Vagina (tissue), 2 donors: ENCODE measurements around the gene PKM. TPM values are rescaled to one million over a fixed set of nuclear protein-coding genes. Genes with fewer than 3 reads are reported as not detected.

Experiments used
- DNase-seq, 2 donors: peaks; one replicate each; pipeline ENCODE4 v3.0.0-alpha.2; 2017; ENCODE audit errors: extremely low spot score in 2 of 2
- H3K27ac ChIP-seq: fragments of 200-600 bp; sonication (generic); one replicate; pipeline ENCODE4 v1.5.1; 2019
- H3K27me3 ChIP-seq: fragments of 200-600 bp; sonication (generic); one replicate; pipeline ENCODE4 v1.5.1; 2019
- H3K36me3 ChIP-seq, 2 donors: fragments of 200-600 bp; sonication (generic); one replicate each; pipeline ENCODE4 v1.5.1; 2017 to 2019
- H3K4me1 ChIP-seq: fragments of 200-600 bp; sonication (generic); one replicate; pipeline ENCODE4 v1.5.1; 2019
- H3K4me3 ChIP-seq, 2 donors: fragments of 200-600 bp; sonication (generic); 1 replicate in 1 of 2; 2 replicates in 1 of 2; pipeline ENCODE4 v1.5.1; 2016 to 2019
- H3K9me3 ChIP-seq: fragments of 200-600 bp; sonication (generic); one replicate; pipeline ENCODE4 v1.5.1; 2019
- CTCF ChIP-seq, 3 experiments: fragments of 450-650 bp in 2 of 3; fragments of 200-600 bp in 1 of 3; sonication (generic) in 1 of 3; IDR thresholded peaks; one replicate each; pipeline ENCODE4 v1.5.1; 2017 to 2019; ENCODE audit warnings: antibody characterized with exemption in 3 of 3, mild to moderate bottlenecking in 2 of 3, moderate library complexity in 2 of 3
- POLR2A ChIP-seq, 2 donors: fragments of 450-650 bp; IDR thresholded peaks; one replicate each; pipeline ENCODE4 v1.6.1; 2017; ENCODE audit warnings: antibody characterized with exemption in 2 of 2, mild to moderate bottlenecking in 2 of 2, moderate library complexity in 2 of 2
- POLR2AphosphoS5 ChIP-seq, 2 donors: sonication (generic); formaldehyde crosslinking; IDR thresholded peaks; one replicate each; pipeline ENCODE4 v1.9.0; 2017; ENCODE audit warnings: antibody characterized with exemption in 2 of 2, mild to moderate bottlenecking in 2 of 2, low read depth in 1 of 2; ENCODE audit not compliant: insufficient read depth in 1 of 2
- intact Hi-C: fragments of 100-400 bp; cut with DNase I; formaldehyde crosslinking; loops from one replicate; pipeline ENCODE4 v1.15.1; 2023
- total RNA-seq: library from RNA; depleted of rRNA; stranded (reverse); fragments of >200 nt; gene quantifications from one replicate; pipeline ENCODE4 v1.2.3, GENCODE V29; 2016

PKM gene
- total RNA-seq, 1 donor from 2014 or later = 484 TPM

- TF ChIP-seq POLR2AphosphoS5 (IDR thresholded peaks at IDR 0.05; ENCODE audit: insufficient read depth in 1 of 2, low read depth in 1 of 2) (no peak), CTCF (IDR thresholded peaks at IDR 0.05) (no peak), POLR2A (IDR thresholded peaks at IDR 0.05) (no peak)
- peaks cover 18% of the 10 kb centered on the region for H3K4me1 ChIP-seq
- DNase-seq = no peak
- intact Hi-C loops = loop anchor here (10.0 kb wide), 1 partner anchor 72 kb away; the partner anchor contains the start of gene PARP6
- H3K36me3 ChIP-seq = peaks cover 5 to 80% of the 10 kb centered on the region in 2 donors
- H3K27ac ChIP-seq = peak overlapping the region; percentile 36
- H3K9me3 ChIP-seq = no peaks in the 10 kb centered on the region
- no peaks in the 10 kb centered on the region for H3K27me3 ChIP-seq
- no peak overlapping the region for H3K4me3 ChIP-seq
Observed at GRCh38 chr15:72202302-72202701, 28.7 kb downstream of the PKM start.

GRCh38 chr15:72201391-72201921 lies 29.5 kb downstream of the PKM start:
- TF ChIP-seq POLR2AphosphoS5 (IDR thresholded peaks at IDR 0.05; ENCODE audit: insufficient read depth in 1 of 2, low read depth in 1 of 2) (no peak), CTCF (IDR thresholded peaks at IDR 0.05) (no peak), POLR2A (IDR thresholded peaks at IDR 0.05) (no peak)
- Histone ChIP-seq H3K4me1 (peaks cover 26% of the 10 kb centered on the region), H3K27me3 (no peaks in the 10 kb centered on the region), H3K27ac (no peak overlapping the region), H3K36me3 (peaks cover under 1 to 71% of the 10 kb centered on the region in 2 donors), H3K4me3 (no peak overlapping the region), H3K9me3 (no peaks in the 10 kb centered on the region)
- no peak for DNase-seq
- intact Hi-C loops = loop anchor here (10.0 kb wide), 1 partner anchor 73 kb away; the partner anchor contains the start of gene PARP6

GRCh38 chr15:72200395-72201237 lies 30.4 kb downstream of the PKM start:
- intact Hi-C loops = loop anchor here (10.0 kb wide), 1 partner anchor 74 kb away; the partner anchor contains the start of gene PARP6
- Histone ChIP-seq H3K4me1 (peaks cover 26% of the 10 kb centered on the region), H3K36me3 (peaks cover 0 to 63% of the 10 kb centered on the region in 2 donors), H3K27ac (no peak overlapping the region), H3K4me3 (no peak overlapping the region), H3K9me3 (no peaks in the 10 kb centered on the region), H3K27me3 (no peaks in the 10 kb centered on the region)
- TF ChIP-seq POLR2A (IDR thresholded peaks at IDR 0.05) = no peak
- no peak for TF ChIP-seq POLR2AphosphoS5 (IDR thresholded peaks at IDR 0.05; ENCODE audit: insufficient read depth in 1 of 2, low read depth in 1 of 2)
- no peak for TF ChIP-seq CTCF (IDR thresholded peaks at IDR 0.05)
- no peak for DNase-seq

- peaks cover 0 to 54% of the 10 kb centered on the region in 2 donors for H3K36me3 ChIP-seq
- no peaks in the 10 kb centered on the region for H3K27me3 ChIP-seq
- intact Hi-C loops = loop anchor here (10.0 kb wide), 1 partner anchor 75 kb away; the partner anchor contains the start of gene PARP6
- H3K9me3 ChIP-seq = no peaks in the 10 kb centered on the region
- peaks cover 26% of the 10 kb centered on the region for H3K4me1 ChIP-seq
- no peak overlapping the region for H3K4me3 ChIP-seq
- no peak for DNase-seq
- TF ChIP-seq CTCF (IDR thresholded peaks at IDR 0.05) (peak; percentile 77 to 88 (median 85)), POLR2A (IDR thresholded peaks at IDR 0.05) (no peak), POLR2AphosphoS5 (IDR thresholded peaks at IDR 0.05; ENCODE audit: insufficient read depth in 1 of 2, low read depth in 1 of 2) (no peak)
- H3K27ac ChIP-seq = no peak overlapping the region
Observed at GRCh38 chr15:72199721-72200212, 31.2 kb downstream of the PKM start.
